AG04449 (cell line): ENCODE measurements around the gene EPC1.
A peak's percentile ranks its signal among the peaks of the same experiment; 100 is the strongest.

Experiments
- CTCF ChIA-PET: fragments of 350-600 bp; formaldehyde crosslinking; extraction: SDS; loops from one replicate; lab custom pipeline; 2021; ENCODE audit warnings: antibody characterized with exemption; lab: Yijun Ruan, JAX
- POLR2A ChIA-PET: fragments of 400-600, 350-600 bp; formaldehyde crosslinking; extraction: SDS; loops from one replicate; lab custom pipeline; 2020; ENCODE audit warnings: antibody characterized with exemption, inconsistent platforms; lab: Yijun Ruan, JAX
- DNase-seq: peaks from one replicate; pipeline ENCODE4 v3.0.0-alpha.2; 2010; ENCODE audit warnings: low read depth, low spot score
- H3K4me3 ChIP-seq: 2 replicates; pipeline ENCODE4 v1.5.1; 2011; ENCODE audit warnings: low read depth, mild to moderate bottlenecking, control low read depth, low read length
- CTCF ChIP-seq: IDR thresholded peaks from one replicate; pipeline ENCODE4 v1.5.1; 2011; ENCODE audit warnings: mild to moderate bottlenecking, moderate library complexity, low read length, control low read depth, inconsistent platforms; ENCODE audit not compliant: insufficient read depth; ENCODE audit errors: missing control alignments

The EPC1 gene

DNA sequence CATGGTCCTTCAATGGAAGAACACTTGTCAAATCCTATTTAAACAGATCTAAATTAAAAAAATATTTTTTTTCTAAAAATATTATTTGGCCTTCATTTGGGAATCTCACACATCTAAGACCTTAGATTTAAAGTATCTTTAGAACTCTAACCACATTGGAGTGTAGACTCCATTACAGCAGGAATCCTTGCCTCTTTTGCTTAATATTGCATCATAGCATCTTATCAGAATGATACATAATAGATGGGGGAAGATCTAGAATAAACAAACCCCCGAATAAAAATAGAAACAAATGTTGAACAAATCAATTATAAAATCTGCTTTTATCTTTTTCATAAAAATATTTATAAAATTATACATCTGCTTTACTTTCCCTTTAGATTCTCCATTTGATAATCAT is 27.6 kb upstream of the EPC1 start:
- POLR2A ChIA-PET: no interaction called here
- no peak for DNase-seq
- TF ChIP-seq CTCF: no peak
- no peak overlapping the region for H3K4me3 ChIP-seq
- CTCF ChIA-PET: interaction anchor here (1.5 to 4.5 kb wide), 3 partner anchors 11 to 184 kb away, joined by 4 to 17 read pairs (median 15); no protein-coding TSS in a partner anchor

DNA sequence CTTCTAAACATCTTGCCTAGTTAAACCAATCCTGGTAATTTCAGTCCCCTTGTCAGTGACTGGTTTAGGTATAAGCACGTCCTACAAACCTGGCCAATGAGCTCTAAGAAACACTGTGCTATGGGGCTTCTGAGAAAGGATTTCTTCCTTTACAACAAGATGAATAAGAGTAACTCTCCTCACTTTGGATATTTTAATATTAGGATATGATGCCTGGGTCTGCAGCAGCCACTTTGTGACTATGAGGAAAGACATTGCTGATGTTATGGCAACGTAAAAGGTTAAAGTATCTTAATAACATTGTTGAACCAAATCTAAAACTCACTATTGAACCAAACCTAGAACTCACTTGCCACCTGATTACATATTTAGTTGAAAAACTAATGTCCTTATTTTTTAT is 26.5 kb upstream of the EPC1 start:
- CTCF ChIA-PET: interaction anchor here (1.0 to 4.5 kb wide), 4 partner anchors 9 to 183 kb away, joined by 4 to 17 read pairs (median 10); no protein-coding TSS in a partner anchor
- POLR2A ChIA-PET: no interaction called here
- no peak overlapping the region for H3K4me3 ChIP-seq
- no peak for TF ChIP-seq CTCF
- no peak for DNase-seq

DNA sequence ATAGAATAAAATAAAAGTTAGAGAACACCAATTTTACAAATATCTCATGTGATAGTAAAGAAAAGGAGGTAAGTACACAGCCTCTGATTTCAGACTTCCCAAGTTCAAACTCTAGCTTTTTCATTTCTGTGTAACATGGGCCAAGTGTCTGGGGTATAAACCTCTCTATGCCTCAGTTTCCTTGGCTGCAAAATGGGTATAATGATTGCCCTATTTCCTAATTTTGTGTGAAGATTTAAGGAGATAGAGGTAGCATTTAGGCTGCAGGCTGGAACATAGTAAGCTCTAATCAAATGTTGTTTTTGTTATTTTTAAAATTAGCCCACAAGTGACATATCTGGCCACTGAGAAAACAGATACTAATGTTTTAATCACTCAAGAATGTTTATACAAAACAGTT is 26.1 kb upstream of the EPC1 start:
- TF ChIP-seq CTCF: no peak
- no peak for DNase-seq
- ChIA-PET POLR2A (no interaction called here), CTCF (interaction anchor here (1.0 to 4.5 kb wide), 4 partner anchors 8 to 183 kb away, joined by 4 to 17 read pairs (median 10); no protein-coding TSS in a partner anchor)
- no peak overlapping the region for H3K4me3 ChIP-seq

- ChIA-PET CTCF (interaction anchor here (1.1 to 6.9 kb wide), 3 partner anchors 13 to 117 kb away, joined by 3 to 44 read pairs (median 17); no protein-coding TSS in a partner anchor), POLR2A (no interaction called here)
- TF ChIP-seq CTCF: no peak
- H3K4me3 ChIP-seq: no peak overlapping the region
- DNase-seq: no peak
Measured at GRCh38 chr10:32372000-32372875, 25.3 kb upstream of the EPC1 start.

DNA sequence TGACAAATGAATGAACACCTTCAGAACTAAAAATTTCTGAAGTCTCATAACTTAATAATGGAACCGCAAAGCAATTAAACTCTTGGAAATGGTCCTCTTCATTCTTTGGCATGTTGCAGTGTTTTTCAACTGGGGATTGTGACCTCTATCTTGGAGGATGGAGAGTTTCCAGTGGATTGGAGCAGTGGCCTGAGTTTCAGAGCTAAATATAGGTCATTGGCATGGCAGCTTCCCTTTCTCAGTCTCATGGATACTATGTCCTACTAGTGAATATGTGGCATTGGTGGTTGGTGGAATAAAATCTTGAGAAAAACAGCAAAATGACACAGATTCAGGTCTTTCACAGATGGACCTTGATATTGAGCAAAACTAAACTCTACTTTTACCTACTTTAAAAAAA is 24.1 kb upstream of the EPC1 start:
- POLR2A ChIA-PET: no interaction called here
- no peak for DNase-seq
- CTCF ChIA-PET: interaction anchor here (1.1 to 6.9 kb wide), 6 partner anchors 10 to 638 kb away, joined by 3 to 44 read pairs (median 10); no protein-coding TSS in a partner anchor
- no peak for TF ChIP-seq CTCF
- H3K4me3 ChIP-seq: no peak overlapping the region

GRCh38 chr10:32367793-32368453 is 21.0 kb upstream of the EPC1 start:
- peak; percentile 67 for TF ChIP-seq CTCF
- DNase-seq: no peak
- ChIA-PET CTCF (interaction anchor here (0.7 to 6.9 kb wide), 21 partner anchors 9 to 641 kb away, joined by 3 to 44 read pairs (median 5); no protein-coding TSS in a partner anchor), POLR2A (no interaction called here)
- no peak overlapping the region for H3K4me3 ChIP-seq
